Stimulated activated CD8-positive, alpha-beta memory T cell treated with anti-CD3 and anti-CD28 coated beads, Interleukin-15, amount 100 ng/mL, for 4 hours (primary cell): ENCODE data around the gene AREL1.
"Not testable (repeated sequence)": the region's sequence is repeated elsewhere in the genome, so short reads cannot be mapped to it uniquely, and the experiment has no call there.

Experiments
- DNase-seq, 2 donors: peaks; one replicate each; pipeline ENCODE4 v3.0.0-alpha.2; 2020; ENCODE audit warnings: low read depth in 2 of 2

AREL1 gene, protein sequence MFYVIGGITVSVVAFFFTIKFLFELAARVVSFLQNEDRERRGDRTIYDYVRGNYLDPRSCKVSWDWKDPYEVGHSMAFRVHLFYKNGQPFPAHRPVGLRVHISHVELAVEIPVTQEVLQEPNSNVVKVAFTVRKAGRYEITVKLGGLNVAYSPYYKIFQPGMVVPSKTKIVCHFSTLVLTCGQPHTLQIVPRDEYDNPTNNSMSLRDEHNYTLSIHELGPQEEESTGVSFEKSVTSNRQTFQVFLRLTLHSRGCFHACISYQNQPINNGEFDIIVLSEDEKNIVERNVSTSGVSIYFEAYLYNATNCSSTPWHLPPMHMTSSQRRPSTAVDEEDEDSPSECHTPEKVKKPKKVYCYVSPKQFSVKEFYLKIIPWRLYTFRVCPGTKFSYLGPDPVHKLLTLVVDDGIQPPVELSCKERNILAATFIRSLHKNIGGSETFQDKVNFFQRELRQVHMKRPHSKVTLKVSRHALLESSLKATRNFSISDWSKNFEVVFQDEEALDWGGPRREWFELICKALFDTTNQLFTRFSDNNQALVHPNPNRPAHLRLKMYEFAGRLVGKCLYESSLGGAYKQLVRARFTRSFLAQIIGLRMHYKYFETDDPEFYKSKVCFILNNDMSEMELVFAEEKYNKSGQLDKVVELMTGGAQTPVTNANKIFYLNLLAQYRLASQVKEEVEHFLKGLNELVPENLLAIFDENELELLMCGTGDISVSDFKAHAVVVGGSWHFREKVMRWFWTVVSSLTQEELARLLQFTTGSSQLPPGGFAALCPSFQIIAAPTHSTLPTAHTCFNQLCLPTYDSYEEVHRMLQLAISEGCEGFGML

DNA sequence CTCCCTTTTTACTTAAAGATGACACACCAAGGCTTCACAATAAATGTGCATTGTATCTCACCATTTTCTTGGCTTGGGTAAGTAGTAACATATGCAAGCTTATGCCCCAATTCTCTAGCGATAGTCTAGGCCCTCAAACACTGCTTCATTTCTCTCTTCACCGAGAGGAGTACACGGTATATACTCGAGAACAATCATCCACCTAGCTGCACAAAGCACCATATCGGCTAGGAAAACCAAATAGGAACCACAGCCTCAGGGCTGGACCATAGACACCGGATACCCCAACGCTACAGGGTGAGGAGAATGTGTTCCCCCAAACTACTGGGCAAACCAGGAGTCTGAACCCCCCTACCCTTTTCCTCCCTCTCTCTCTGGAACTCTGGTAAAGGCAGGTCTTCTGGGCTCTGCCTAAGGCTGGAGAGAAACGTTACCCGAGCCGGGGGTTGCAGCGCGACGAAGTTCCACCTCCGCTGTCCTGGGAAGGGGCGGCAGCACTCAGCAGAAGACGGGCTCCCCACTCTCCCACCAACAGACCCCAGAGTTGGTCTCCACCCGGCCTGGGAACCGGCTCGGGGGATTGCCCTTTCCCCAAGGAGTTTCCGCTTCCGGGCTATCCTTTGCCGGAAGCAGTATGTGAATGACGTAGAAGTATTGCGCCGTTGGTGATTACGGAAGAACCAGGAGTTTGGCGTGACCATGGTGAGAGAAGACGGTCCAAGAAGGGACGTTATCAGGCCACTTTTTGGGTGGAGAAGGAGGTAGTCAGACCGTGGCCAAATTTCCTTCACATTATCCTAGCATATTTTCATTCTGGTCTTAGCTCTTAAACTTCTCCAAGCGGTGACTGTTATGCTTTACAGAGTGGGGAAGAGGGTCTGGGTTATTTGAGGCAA, at the start of gene AREL1, which contains the start of gene FCF1:
Gene AREL1 (minus strand): TSS at position 582 of the 896 bp plus-strand sequence. CDS start 27,465 bp downstream, outside the sequence.
Gene FCF1 (plus strand): TSS at position 646 of the 896 bp plus-strand sequence. CDS start 54 bp downstream, at position 700.
- peak; percentile 57 to 71 for DNase-seq

DNA sequence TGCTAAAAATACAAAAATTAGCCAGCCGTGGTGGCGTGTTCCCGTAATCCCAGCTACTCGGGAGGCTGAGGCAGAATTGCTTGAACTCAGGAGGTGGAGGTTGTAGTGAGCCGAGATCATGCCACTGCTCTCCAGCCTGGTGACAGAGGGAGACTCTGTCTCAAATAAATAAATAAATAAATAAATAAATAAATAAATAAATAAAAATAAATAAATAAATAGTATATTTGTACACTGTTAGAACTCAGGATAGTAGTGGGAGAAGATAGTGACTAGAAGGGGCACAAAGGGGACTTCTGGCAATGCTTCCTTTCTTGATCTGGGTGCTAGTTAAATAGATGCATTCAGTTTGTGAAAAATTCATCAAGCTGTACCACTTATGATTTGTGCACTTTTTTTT, 45.6 kb upstream of the AREL1 start:
- not testable (repeated sequence) for DNase-seq

DNA sequence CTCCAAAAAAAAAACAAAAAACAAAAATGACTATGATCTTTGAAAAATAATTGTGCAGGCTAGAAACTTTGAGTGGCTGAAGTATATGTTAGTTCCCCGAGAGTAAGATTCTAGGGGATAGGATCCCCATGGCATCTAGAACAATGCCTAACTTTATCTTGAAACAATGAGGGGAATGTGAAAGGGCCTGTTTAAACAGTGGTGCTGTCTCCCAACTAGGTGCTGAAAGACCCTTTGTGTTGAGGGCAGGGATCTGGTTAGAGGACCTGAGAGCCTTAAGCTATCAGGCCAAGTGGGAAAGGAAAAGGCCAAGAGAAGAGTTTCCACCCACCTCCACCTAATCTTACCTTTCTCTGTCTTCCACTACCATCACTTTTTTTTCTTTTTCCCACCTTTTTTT, 43.4 kb upstream of the AREL1 start:
- no peak for DNase-seq

DNA sequence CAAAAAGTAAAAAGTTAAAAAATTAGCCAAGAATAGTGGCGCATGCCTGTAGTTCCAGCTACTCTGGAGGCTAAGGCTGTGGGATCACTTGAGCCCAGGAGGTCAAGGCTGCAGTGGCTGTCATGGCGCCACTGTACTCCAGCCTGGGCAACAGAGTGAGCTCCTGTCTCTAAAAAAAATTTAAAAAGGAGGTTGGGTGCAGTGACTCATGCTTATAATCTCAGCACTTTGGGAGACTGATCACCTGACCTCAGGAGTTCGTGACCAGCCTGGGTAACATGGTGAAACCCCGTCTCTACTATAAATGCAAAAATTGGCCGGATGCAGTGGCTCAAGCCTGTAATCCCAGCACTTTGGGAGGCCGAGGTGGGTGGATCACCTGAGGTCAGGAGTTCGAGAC, 42.0 kb upstream of the AREL1 start:
- no peak for DNase-seq

DNA sequence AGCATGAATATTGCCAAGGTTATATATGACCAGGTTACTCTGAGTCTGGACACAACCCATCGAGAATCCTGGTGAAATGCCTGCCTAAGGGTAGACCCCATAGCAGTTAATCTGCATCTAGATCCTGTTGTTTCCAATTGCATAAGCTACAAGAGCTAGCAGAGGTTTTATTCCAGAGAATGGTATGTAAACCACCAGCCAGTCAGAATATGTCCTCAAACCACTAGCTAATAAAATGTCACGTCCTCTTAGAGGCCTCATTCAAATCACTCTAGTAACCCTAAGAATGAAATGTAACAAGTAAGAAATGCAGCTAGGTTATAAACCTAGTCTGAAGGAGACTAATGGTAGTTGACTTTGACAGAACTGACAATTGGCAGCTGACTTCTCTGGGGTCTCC, 41.3 kb upstream of the AREL1 start:
- no peak for DNase-seq

DNA sequence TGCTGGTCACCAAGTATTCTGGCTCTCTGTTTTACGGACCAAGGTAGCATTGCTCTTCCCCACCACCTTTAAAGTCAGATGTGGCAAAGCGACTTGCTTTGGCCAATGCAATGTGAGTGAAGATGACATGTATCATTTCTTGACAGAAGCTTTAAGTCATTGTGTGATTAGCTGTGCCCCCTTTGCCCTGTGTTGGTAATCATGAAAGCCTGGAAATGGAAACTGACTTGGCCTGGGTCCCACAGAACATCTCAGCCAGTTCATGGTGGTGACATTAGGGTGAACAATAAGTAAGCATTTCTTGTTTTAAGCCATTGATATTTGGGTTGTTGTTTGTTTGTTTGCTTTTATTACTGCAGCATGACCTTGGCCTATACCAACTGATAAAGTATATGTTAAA, 34.4 kb upstream of the AREL1 start:
- DNase-seq = no peak

DNA sequence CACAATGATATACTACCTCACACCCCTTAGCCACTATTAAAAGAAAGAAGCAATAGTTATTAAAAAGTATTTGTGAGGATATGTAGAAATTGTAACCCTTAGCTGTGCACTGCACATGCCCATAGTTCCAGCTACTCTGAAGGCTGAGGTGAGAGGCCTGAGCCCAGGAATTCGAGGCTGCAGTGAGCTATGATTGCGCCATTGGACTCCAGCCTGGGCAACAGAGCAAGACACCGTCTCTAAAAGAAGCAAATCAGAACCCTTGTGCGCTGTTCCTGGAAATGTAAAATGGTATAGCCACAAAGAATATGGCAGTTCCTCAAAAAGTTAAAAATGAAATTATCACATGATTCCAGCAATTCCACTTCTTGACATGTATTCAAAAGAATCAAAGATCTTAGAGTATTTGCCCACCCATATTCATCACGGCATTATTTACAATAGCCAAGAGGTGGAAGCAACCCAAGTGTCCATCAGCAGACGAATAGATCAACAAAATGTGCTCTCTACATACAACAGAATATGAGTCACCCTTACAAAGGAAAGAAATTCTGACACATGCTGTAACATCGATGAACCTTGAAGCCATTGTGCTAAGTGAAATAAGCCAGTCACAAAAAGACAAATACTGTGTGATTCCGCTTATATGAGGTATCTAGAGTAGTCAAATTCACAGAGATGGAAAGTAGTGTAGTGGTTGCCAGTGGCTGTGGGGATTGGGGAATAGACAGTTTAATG, 26.6 kb upstream of the AREL1 start:
- DNase-seq = no peak

DNA sequence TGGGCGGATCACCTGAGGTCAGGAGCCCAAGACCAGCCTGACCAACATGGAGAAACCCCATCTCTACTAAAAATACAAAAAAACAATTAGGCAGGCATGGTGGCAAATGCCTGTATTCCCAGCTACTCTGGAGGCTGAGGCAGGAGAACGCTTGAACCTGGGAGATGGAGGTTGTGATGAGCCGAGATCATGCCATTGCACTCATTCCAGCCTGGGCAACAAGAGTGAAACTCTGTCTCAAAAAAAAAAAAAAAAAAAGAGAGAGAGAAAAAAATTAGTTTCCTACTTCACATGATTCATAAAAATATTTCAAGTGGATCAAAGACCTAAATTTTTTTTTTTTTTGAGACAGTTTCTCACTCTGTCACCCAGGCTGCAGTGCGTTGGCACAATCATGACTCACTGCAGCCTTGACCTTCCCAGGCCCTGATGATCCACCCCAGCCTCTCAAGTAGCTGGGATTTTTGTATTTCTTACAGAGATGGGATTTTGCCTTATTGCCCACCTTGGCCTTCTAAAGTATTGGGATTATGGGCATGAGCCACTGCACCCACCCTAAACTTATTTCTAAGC, 25.0 kb upstream of the AREL1 start:
- no peak for DNase-seq

DNA sequence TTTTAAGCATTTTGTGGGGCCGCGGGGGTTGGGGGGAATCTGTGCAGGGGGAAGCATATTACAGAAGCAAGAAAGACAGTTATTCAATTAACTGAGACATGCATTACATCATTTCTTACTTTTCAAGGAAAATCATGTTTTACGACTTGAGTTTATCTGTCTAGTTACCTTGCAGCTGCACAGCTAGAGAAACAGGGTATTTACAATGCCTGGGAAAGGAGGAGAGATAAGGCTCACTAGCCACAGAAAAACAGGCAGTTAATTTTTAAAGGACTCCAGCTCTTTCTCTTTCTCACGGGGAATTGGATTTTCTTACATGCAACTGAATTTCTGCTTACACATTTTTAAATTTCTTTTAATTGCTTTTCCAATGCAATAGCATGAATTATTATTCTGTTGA, 22.2 kb upstream of the AREL1 start:
- DNase-seq = no peak

DNA sequence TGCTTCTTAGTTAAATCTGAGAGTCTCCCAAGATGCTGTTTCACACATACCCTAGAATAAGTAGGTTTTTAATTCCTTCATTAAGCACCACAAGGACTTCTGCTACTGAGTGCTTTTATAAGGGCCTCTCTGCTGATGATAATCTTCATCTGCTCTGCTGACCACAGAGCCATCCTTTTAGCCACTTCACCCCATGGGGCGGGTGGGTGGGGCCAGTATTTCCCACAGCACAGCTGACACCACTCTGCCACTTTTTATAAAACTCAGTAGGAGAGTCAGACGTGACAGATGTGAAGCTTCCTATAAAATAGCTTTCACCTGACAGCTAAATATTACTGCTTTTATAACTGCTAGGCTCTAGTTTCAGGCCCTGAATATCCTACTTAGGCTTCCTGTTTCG, 20.3 kb upstream of the AREL1 start:
- no peak for DNase-seq

DNA sequence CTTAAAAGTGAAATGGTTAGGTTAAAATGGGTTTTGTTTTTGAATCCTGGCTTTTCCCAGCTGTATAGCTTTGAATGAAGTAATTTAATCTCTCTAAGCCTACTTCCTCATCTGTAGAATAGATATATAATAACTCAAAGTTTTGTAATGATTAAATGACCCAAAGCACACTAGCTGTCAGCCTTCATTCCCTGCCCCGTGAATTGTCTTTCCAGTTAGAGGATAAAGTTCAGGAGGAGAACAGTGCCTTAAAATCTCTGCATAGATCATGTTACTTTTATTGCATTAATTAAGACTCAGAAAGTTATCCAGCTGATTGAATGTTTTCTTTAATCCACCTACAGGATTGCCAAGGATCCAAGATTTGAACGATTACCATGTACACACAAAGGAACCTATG, 19.5 kb upstream of the AREL1 start:
- no peak for DNase-seq

DNA sequence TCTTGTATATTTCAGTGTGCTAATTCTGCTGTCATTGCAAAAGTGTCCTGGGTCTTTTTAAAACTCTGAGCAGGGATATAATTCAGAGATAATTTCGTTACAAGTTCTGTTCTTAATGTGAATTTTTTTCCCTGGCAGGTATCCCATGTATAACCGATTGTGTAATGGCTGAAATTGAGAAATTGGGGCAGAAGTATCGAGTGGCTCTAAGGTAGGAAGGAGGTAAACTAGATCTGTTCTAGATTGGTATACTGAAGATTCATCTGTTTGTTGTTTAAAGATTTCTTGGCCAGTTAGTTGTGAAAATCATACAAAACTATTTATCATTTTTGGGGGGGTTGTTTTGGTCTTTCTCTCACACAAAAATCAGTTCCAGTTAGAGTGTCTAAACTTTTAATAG, 10.3 kb upstream of the AREL1 start:
- no peak for DNase-seq

DNA sequence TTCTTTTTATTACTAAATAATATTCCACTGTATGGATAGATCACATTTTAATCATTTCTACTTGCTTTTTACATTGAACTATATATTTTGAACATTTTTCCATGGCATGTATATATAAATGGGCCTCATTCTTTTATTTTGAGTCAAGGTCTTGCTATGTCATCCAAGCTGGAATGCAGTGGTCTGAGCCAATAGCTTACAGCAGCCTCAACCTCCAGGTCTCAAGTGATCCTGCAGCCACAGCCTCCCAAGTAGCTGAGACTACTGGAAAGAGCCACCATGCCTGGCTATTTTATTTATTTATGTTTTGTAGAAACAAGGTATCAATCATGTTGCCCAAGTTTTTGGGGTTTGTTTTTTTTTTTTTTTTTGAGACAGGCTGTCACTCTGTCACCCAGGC, 7.6 kb upstream of the AREL1 start:
- no peak for DNase-seq

DNA sequence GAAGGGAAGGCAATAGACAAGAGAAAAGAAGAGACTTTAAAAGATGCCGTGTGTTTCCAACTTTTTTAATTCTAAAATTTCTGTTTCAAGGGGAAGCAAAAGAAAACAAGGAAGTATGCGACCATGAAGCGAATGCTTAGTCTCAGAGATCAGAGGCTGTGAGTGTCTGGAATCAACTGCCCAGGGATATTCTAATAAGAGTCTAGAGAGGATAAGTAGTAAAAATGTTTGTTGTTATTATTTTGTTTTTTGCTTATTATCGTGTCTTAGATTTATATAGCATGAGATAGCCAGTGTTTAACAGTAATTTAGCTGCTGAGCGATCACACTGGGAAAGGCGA, 485 bp upstream of the AREL1 start:
- no peak for DNase-seq

DNA sequence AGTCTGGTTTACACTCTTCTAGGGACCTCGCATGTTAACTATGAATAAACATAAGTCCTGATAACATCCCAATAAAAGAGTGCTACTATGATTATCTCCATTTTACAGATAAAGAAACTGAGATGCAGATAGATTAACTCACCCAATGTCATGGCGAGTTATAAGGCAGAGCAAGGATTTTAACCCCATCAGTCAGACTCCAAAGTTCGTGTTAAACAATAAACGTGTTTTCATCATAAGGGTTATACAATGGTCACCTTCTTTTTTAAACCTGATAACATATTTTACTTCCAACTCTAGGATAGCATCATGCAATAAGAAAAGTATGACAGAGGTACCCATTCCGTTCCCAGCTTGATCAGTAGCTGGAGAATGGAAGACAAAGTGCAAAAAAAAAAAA, 1.2 kb downstream of the AREL1 start:
- no peak for DNase-seq

DNA sequence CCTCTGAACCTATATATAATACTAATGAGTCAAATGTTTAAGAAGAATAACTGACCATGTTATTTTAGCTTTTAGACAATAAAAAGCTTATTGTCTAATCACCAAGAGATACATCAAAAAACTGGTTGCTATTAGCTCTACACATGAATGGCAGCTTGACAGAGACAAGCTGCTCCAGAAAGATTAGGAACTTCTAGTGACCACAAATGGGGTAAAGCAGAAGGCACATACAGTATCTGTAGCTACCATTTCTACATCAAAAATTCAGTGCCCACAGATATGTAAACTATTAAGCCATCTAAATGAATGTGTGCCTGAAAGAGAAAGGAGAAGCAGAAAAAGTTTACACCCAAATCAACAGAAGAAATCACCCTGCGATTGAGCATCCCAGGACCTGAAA, 2.4 kb downstream of the AREL1 start:
- no peak for DNase-seq

DNA sequence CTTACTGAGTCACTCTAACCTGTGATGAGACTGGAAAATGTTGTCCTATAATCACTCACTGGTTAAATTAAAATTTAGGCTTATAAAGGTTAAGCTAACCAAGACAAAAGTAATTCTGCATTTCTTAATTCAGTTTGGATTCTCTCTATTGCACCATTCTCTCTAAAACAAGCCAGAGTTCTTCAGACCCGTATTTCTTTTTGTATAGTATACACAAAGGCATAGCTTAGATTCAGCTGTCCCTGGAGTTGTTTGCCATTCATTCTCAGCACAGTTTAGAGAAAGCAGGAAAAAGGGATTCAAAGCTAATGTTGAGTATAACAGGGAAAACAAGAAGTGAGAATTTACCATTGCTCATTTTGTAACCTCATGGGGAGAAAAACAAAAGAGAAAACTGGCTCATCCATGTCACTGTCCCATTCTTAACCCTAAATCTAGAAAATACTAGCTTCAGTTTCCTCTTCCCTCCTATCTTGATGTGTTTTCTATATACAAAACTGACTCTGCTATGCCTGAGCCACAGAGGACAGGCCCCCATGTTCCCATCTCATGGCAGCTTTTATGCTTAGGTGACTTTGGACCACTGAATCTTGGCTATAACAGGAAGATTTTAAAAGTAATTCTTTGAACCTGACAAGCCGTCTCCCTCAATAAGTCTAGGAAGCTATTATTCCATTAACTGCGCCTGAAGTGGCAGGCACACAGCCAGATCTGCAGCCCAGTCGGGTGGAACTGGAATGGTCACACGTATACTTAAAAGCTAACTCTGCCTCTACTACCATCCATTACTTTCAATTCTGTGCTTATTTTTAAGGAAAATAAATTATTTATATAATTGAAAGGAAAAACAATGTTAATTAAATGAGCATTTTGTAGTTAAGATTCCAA, 7.0 kb downstream of the AREL1 start:
- no peak for DNase-seq

DNA sequence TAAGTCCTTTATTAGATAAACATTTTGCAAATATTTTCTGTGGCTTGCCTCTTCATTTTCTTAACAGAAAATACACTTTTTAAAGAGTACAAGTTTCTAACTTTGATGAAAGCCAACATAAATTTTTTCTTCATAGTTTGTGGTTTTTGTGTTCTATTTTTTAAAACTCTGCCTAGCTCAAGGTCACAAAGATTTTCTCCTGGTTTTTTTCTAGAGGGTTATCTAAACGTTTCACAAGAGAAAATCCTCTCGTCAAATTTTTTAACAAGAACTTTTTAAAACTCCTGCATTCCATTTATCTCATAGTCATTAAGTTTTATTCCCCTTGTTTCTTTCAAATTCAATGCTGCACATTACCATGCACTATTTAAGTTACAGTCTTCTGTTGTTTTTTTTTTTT, 8.2 kb downstream of the AREL1 start:
- DNase-seq = no peak

DNA sequence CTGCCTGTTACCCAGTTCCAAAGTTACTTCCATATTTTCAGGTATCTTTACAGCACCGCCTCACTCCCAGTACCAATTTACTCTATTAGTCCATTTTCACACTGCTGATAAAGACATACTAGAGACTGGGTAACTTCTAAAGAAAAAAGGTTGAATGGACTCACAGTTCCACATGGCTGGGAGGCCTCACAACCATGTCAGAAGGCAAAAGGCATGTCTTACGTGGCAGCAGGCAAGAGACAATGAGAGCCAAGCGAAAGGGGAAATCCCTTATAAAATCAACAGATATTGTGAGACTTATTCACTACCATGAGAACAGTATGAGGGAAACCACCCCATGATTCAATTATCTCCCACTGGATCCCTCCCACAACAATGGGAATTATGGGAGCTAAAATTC, 9.8 kb downstream of the AREL1 start:
- DNase-seq = no peak

DNA sequence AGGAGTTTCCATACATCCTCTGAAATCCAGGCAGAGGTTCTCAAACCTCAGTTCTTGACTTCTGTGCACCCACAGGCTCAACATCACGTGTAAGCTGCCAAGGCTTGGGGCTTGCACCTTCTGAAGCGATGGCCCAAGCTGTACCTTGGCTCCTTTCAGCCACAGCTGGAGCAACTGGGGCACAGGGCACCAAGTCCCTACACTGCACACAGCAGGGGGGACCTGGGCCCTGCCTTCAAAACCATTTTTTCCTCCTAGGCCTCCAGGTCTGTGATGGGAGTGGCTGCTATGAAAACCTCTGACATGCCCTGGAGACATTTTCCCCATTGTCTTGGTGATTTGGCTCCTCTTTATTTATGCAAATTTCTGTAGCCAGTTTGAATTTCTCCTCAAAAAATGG, 10.6 kb downstream of the AREL1 start:
- no peak for DNase-seq
